NCI-H510A treated with DMSO at 0.1 percent for 48 hours (cell line): ENCODE results near the gene KHDRBS2.

ENCODE experiments used
- DNase-seq: peaks from one replicate; lab custom pipeline; 2025; lab: John Stamatoyannopoulos, UW

KHDRBS2 gene

DNA sequence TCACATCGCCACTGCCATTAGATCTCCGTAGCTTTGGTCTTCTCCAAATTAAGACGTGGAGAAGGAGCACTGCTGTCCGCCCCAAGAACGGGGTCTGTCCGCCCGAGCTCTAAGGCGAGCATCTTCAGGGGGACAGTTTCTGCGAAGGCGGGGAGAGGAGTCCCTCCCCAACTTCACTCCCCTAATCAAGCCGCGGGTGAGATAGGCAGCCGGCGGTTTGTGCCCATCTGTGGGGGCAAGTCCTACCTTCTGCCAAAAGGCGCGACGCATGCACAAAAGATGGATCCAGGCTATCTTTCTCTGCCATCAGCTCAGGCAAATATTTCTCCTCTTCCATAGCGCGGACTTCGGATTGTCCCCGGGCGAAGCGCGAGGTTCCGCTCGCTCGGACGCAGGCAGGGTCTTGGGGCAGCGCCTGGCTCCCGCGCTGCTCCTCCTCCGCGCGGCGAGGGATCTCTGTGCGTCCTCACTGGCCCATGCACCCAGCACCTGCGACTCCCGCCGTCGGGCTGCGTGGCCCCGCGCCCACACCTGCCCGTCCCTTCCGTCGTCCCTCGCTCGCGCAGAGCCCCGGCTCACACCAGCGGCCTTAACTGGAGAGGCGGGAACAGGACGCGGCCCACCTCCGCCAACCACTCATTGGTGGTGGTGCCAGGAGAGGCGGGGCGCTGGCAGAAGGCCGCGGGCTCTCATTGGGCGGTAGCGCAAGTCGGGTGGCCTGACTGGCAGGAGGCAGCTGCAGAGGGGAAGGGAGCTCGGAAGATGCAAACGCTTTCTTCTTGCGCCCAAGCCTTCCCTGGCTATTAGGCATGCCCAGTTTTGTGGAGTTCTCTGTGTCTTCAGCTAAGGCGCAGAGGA is at the start of gene KHDRBS2:
TSS of gene KHDRBS2 (minus strand) at position 614 of the 858 bp plus-strand sequence.
- peak; percentile 67 for DNase-seq

DNA sequence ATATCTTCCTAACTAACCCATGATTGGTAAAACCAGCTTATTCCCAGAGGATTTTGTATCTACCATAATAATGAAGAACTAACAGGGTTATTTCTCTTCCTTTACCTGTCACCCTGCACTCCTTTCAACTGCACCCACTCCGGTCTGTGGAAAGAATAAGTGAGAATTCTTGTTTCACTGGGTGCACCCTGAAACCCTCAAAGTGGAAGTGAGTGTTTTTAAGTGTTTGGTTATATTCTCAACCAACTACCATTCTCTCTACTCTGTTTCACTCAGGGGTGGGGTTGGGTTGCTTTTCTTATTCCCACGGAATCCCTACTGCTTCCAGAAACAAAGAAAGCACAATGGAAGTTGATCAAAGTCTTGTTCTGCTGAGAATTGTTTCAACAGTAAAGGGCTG is 42.6 kb upstream of the KHDRBS2 start:
- DNase-seq = no peak

DNA sequence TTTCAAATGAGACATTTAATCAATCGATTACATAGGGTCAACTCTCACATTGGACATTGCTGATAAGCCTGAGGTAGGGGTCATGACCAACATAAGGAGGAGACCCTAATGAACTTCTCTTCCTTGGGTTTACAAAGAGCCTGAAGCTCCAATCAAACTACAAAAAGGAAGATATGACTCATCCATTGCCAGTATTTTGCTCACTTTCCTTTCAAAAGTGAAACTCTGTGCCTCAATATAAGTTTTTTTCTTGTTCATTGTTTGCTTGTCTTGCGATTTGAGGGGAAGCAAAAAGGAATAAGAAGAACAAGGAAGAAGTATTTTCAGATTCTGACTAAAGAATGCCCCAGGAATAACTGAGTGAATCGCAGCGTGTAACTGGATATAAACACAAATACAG is 38.8 kb upstream of the KHDRBS2 start:
- DNase-seq = no peak

DNA sequence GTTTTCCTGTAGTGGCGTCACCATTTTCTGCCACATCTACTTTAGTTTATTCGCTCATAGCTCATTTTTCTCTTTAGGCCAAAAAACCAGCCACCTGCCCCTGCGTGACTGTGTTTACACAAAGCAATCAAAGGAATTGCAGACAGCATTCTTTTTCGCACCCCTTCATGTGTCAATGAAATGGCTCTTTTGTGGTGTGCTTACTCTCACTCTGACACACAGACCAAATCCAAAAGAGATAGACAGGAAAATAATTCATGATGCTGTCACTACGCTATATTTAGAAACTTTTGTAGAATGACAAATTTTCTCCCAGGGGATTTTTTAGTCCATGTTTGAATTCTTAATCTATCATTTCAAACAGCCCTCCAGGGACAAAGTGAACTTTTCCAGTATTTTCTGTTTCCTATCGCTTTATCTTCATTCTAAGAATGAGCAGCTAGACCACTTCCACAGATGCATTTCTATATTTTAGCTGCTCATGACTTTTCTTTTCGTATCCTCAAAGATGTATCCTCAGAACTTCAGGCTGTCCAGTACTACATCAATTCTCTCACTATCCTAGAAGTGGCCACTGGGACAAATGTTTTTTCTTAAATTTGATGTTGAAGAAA is 37.9 kb upstream of the KHDRBS2 start:
- no peak for DNase-seq

DNA sequence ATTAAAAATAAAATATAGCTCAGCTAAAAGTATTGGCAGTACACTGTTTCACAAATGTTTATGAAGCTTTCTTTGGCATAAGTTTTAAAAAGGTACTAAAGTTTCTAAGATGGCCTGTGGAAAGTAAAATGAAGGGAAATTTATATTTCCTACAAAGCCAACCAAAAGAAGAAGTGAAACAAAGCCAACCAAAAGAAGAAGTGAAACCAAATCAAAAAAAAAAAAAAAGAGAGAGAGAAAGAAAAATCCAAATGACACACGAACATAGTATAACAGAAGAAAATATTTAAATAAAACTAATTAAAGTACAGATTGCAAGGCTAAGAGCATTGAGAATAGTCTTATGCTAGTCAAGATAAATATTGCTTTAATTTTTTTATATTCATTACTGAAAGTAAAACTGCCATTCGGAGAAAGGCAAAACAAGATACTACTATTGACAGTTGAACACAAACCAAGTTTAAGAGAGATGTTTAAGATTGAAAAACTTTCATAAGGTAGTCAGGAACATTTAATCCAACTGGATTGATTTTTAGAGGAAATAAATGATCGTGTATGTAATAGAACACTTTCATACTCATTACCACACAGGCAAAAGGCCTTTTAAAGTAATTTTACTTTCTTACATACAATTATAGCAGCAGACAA is 12.8 kb upstream of the KHDRBS2 start:
- no peak for DNase-seq

DNA sequence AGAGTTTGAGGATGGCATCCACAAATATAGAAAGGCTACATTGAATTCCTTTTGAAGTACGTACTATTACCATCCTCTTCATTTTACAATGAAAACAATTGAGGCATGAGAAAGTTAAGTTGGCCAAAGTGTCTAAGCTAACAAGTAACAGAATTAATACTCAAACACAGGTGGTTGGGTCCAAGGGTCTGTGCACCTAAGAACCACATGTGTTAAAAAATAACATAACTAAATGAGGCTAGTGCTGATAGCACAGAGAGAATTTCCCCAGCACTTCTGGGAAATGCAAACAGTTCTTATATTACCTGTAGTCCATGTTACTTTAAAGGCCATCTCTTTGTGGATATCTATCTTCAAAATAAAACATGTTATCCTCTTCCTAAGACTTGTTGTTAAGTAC is 10.5 kb upstream of the KHDRBS2 start:
- DNase-seq = no peak

DNA sequence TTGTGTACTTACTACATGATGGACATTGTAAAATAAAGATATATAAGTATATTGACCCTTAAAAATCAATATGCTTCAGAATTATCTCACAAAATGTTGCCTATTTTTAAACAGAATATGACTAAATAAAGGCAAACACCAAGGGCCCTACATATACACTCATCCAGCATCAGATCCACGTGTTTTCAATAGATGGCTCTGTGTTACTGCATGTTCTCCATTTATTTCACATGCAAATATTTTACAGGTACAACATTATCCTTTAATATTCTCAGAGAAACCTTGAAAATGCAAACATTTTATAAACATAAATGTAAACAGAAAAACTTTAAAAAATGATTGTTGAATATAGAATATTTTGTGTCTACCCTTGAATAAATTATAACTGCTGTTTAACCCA is 2.9 kb upstream of the KHDRBS2 start:
- no peak for DNase-seq

DNA sequence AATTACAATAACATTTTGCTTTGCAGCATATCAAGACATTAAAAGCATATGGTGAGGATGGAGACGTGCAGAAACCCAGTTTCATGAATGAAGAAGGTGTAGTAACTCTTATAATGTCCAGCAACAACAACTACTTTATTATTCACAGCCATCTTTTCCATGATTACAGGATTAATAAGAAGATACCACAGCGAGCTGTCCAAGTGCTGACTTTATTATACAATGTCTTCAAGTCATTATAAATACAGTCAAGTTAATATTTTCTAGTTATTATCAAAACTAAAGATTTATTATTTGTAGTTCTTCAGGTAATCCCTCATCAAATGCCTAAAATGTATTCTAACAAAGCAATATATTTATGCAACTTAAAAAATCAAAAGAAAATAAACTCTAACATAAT is 2.5 kb upstream of the KHDRBS2 start:
- DNase-seq = no peak

DNA sequence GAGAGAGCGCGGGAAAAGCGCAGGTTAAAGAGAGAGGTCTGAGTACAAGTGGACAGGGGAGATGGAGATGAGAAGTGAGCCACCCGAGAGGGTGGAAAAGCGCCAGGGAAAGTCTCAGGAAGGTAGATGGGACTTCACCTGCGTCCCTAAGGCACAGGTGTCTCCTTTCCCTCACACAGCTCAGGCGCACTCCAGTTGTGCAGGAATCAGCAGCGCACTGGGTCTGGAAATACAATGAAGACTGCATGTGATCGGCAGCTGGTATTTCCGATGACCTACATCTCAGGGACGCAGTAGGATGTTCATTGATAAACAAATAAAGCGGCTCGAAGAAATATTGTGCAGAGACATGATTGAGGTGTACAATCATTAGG is 432 bp upstream of the KHDRBS2 start:
- DNase-seq = peak; percentile 44

DNA sequence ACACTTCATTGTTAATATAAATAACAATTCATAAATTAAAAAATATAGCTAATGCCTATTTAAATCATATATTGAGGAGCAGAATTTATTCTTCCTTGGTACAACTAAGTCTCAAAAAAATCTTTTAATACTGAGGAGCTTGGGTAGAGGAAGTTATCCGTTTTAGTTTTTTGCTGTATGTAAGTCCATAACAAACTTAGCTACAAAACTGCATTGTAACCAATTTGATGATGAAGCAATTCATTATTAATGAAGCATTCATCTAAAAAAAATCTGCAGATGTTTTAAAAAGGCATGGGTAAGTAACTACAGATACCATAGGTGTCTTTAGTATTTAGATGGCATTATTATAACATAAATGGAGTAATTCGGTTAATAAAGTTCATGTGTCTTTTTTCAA is 1.3 kb downstream of the KHDRBS2 start:
- DNase-seq = no peak

DNA sequence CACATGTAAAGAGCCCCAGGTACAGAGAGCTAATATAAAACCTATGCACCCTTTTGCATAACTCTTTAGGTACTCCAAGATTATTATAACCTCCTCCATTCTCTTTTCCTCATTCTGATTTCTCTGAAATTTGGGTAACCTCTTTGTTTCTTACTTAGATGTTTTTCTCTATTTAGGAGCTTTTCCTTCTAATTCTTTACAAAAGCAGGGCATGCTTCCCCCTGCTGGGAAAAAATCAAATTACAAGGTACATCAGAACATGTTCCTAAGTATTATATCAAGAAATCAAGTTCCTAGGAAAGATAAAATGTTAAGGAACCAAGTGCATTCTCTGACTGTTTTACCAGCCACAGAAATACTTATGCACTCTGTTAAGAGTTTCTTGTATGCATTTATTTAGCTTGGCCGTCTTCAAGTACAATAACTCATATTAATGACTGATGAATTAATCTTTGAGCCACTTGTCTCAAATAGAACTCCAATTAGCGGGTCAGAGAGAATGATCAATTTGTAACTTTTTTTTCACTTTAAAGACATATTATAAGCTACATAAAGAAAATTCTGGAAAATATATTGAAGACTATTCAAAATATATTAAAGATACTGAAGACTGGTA is 2.1 kb downstream of the KHDRBS2 start:
- DNase-seq = peak; percentile 52

DNA sequence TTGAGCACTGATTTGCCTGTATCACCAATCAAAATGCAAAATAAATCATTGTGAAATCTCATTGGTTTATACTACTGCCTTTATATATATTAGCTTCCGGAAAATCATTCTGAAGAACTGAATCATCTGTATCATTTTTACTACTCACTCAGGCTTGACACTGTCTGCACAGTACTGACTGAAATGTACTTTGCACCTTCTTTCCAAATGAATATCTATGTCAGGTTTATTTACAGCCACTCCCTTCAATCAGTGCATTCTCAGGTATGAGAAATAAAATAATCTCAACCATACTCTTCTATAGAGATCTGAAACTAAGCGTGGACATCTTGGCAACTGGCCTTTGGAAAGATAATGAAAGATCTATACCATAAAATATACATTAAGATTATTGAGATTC is 2.7 kb downstream of the KHDRBS2 start:
- no peak for DNase-seq

DNA sequence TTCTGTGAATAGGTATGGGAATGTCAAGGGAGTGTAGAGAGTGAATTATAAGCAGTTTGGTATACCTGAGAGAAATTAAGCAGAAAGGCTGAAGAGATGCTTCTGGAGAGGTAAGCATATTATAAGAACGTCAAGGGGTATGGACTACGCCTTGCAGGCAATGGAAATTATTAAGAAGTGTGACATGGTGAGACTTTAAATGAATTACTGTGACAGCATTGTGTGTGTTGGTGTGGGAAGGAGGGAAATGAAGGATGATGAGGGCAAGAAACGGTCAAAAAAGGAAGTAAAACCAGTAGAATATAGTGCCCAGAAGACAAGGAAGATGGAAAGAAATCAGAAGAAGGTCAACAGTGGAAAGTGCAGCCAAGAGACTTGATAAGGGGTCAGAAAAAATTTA is 5.9 kb downstream of the KHDRBS2 start:
- no peak for DNase-seq

DNA sequence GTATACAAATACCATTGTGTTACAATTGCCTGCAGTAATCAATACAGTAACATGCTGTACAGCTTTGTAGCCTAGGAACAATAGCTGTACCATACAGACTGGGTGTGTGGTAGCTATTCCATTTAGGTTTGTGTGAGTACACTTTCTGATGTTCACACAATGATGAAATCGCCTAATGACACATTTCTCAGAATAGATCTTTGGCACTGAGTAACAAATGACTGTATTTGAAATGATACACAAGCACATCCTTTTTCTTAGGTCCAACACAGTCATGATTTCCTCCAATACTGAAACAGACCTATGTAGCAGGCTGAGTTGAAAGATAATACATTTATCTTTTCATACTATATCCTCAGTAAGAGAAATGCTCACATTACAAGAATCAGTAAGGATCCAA is 13.9 kb downstream of the KHDRBS2 start:
- no peak for DNase-seq

DNA sequence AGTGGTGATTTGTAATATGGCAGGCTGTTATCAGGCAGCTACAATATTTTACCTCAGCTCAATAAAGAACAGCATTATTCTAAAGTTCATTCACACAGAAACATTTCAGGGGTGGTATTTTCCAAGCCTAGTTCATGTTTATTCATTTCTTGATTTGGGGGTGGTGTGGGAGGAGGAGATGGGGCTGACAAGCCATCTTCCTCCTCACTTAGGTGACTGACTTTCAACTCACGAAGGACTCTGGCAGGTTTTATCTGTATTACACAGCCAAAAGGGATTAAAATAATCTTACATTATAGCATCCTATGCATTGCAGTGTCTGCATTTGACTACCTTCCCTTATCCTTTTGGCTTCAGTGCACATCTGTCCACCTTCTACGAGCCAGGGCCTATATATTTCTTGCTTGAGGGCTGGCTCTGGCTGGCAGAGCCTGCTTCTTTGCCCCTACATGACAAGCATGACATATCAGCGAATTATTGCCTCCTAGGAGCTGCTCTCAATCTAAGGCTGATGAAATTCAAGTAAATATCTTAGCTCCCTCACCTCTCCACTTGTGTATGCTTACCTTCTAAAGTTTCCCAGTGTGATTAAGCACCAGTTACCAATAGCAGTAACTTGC is 20.0 kb downstream of the KHDRBS2 start:
- DNase-seq = no peak

DNA sequence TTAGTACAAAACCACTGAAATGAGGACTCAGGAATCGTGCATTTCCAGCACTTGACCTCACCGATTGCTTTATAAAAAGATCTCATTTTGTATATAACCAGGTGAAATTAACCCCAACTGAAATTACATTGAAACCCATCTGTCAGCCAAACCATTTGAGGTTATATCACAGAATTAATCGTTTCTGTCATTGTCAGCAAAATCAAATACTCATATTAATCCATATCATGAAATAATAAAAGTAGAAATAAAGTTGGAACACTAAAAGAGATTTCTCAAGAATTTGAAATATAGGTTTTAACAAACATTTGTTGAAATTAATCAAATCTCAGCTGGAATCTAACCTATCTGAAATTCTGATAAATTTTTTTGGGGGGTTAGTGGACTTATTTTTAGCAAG is 23.7 kb downstream of the KHDRBS2 start:
- no peak for DNase-seq

DNA sequence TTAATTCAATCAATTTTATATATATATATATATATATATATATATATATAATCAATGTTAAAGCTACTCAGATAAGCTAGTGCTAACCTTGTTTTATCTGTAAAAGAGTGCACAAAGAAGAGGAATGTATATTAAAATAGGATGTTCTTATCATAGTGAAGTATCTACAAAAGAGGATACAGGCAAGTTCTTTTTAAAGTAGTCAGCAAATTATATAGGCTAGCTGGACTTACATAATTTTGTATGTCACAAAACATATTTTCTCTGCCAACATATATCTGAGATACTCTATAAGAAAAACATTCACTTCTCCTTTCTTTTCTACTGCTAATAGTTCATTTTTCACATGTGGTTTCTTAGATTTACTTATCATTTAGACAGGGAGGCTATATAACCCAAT is 39.9 kb downstream of the KHDRBS2 start:
- no peak for DNase-seq

DNA sequence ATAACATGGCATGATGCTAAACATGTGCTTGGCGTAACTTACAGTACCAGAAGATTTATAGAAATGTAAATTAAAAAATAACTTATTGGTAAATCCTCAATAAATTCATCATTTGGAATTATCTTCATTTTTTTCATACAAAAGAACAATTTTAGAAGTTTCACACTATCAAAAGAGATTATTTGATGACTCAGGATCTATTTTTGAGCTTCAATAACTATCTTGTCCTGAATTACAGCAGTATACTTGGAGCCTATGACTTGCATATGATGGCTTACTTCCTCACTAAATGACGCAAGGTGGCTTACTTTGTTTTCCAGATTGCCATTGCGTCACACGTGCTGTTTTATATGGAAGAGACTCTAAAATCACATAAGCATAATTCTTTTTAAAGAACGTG is 49.2 kb downstream of the KHDRBS2 start:
- DNase-seq = no peak

DNA sequence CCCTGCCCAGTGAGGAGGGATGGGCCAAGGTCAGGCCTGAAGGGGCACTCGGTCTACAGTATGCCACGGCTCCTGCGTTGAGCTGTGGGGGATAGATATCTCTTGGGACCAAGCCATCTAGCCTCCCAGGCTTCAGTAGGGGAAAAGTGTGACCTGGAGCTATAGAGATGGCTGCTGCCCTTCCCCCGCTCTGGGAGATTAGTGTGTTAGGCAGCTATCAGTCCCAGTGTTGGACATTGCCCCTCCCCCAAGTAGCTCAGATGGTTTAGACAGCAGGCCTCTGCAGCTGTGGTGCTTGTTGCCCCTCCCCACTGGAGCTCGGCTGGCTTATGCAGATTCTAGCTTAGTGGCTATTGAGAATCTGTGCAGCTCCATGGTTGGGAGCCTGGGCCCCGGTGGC is 56.8 kb downstream of the KHDRBS2 start:
- no peak for DNase-seq

DNA sequence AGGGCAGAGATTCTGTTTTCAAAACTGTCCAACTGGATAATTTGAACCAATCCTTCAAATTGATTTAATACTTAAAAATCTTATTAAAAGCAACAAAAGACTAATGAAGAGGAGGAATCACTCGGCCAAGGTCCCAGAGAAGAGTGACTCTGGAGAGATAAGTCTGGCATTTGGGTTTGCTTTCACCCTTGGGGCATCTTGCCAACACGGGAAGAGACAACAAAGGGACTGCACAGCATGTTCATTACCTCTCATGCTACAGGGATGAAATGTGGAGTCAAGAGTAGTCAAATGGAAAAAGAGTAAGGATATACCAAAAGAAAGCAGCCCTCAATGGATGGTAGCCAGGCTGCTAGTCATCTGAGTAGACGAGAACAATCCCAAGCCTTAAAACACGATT is 68.2 kb downstream of the KHDRBS2 start:
- DNase-seq = no peak

DNA sequence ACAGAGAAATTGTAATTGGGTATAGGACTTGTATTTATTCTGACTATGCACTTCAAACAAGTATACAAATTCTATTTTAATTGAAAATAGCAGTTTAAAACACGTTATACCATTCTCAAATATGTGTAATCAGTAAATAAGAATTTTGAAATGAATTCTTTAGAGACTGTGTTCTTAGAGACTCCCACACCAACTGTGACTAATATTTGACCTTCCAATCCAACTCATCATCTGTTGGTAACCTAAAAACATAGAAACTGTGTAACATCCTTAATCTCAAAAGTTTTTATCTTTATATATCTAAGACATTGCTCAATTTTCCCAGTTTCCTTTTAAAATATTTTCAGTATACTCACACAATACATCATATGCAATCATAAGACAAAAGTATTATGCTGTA is 83.9 kb downstream of the KHDRBS2 start:
- no peak for DNase-seq

DNA sequence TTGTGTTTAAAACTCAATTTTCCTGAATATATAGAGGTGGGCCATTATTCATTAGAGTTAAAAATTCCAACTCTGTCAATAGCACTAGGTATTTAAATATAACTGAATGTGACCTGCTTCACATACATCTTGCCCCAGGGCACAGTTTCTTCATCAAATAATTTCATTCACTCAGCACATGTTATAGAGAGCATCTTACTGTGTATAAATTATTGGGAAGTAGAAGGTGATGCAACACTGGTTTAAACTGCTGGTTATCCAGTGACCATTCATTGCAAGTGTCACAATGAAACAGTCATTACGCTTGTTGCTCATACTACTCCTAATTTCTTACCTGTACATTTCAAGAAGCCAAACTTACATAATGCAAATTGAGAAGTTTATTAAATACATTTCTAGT is 93.4 kb downstream of the KHDRBS2 start:
- no peak for DNase-seq
